C4-2B (cell line): ENCODE results near the gene PDE4B.

Experiments used
- H3K27ac ChIP-seq: fragments of 450-650 bp; 2 replicates; pipeline ENCODE4 v1.5.1; 2017
- ZFX ChIP-seq: fragments of 450-650 bp; IDR thresholded peaks from 2 replicates; pipeline ENCODE4 v1.6.1; 2017
- TF ChIP-seq, protein P1 (sequence below): fragments of 450-650 bp; conservative IDR thresholded peaks from 2 replicates; pipeline ENCODE4 v1.5.1; 2017; ENCODE audit warnings: mild to moderate bottlenecking

The PDE4B gene

DNA sequence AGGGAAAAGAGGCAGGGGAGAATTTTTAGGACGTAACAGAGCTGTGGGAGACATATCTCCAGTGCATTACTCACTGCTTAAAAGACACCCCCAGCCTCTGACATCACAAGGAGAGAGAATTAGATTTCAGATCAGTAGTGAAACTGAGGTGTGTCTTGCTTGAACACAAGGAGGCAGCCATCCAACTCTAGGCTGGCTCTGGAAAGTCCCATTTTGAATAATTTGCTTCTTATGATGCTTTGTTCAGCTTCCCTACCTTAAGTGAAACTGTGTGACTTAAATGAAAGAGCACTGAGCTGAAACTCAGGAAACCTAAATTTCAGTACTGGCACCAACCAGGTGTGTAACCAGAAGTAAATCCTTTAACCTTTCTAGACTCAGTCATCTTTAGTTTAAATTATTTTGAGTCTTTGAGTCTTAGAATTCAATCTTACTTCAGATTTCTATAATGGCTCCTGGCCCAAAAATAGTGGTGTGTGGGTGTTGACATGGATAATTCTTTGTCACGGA, 489.7 kb downstream of the PDE4B start:
- no peak overlapping the region for H3K27ac ChIP-seq
- TF ChIP-seq, protein P1, sequence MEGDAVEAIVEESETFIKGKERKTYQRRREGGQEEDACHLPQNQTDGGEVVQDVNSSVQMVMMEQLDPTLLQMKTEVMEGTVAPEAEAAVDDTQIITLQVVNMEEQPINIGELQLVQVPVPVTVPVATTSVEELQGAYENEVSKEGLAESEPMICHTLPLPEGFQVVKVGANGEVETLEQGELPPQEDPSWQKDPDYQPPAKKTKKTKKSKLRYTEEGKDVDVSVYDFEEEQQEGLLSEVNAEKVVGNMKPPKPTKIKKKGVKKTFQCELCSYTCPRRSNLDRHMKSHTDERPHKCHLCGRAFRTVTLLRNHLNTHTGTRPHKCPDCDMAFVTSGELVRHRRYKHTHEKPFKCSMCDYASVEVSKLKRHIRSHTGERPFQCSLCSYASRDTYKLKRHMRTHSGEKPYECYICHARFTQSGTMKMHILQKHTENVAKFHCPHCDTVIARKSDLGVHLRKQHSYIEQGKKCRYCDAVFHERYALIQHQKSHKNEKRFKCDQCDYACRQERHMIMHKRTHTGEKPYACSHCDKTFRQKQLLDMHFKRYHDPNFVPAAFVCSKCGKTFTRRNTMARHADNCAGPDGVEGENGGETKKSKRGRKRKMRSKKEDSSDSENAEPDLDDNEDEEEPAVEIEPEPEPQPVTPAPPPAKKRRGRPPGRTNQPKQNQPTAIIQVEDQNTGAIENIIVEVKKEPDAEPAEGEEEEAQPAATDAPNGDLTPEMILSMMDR = no peak
- TF ChIP-seq ZFX = no peak

DNA sequence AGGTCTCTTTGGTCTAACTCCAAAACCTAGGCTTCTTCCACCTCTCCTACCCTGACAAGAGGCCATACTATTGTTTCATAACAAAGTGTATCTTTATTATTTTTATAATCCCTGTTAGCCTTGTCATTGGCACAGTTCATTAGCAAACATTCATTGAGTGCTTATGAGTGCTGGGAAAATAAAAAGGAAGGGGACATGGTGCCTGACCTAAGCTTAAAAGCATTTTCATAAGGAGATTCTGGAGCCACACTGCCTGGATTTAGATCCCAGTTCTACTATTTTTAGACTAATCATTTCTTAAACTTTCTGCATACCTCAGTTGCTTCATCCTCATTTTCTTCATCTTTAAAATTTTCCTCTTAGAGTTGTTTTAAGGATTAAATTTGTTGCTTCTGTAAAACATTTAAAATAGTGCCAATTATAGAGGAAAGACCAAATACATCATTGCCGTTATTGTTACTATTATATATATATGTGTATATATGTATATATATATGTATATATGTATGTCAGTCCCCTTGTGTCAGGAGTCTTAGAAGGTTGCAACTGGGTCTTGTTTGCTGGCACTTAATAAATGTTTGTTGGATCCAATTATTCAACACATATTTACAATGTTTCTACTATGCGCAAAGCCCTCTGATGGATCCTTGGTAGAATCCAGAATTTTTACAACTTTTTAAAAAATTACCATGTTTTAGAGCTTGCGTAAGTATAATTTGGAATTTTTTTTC, 490.4 kb downstream of the PDE4B start:
- H3K27ac ChIP-seq = no peak overlapping the region

DNA sequence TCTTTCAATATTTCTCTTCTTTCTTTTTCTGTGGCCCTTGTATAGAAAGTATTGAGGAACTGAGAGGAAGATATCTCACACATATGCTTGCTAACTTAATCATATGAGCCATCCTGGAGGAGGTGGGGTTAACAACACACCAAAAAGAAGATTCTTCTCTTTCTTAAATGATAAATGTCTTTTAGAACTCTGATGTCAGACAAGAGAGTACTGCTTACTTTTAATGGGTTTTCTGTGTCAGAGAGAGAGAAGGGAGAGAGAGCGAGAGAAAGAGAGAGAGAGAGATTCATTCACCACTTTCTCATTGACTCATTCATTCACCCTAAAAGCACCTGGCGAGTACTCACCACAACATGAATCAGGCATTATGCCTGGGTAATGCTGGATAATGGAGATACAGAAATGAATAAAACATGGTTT, 490.9 kb downstream of the PDE4B start:
- TF ChIP-seq, protein P1 = no peak
- TF ChIP-seq ZFX = no peak
- no peak overlapping the region for H3K27ac ChIP-seq

More for the DNA sequence above, 490.4 kb downstream of the PDE4B start:
- no peak for TF ChIP-seq ZFX
- TF ChIP-seq, protein P1 = no peak

DNA sequence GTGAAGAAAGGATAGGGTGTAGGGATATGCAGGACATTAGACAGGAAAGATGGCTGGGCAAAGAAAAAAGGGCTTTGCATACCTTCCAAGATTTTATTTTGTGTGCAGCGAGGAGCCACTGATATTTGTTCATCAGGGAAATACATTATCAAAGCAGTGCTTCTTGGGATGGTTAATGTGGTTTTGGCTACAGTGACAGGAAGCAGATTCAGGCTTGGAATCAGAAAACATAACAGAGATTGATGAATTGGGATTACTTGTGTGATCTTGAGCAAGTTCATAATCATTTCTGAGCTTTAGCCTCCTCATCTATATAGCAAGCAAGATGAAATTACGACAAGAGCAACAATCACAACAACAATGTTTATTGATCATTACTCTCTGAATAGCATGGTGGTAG, 492.1 kb downstream of the PDE4B start:
- TF ChIP-seq, protein P1 = no peak
- no peak for TF ChIP-seq ZFX
- no peak overlapping the region for H3K27ac ChIP-seq

DNA sequence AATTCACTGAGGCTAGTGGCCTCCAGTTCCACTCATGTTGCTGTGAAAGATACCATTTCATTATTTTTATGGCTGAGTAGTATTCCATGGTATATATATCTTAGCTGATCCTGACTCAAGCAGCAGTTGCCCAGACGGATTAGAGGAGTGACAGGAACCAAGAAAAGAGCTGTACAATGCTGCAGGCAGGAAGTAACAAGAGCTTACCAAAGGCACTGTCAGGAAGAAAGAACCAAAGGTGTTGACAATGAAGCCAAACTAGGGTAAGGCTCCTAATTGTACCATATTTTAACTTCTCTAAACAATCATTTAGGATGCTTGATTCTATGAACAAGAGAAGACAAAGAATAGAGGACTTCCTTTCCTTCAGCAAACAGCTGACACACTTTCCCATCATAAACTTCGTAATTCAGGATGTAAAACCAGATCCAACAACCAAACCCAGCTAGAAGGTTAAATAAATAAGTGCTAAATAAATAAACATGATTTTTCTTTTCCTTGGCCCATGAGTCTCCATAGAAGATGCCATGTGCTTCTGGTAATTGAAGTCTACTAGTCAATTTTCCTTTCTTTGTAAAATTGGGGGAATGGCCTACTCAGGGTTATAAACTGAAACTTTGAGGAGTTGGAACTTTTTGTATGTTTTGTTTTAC, 493.0 kb downstream of the PDE4B start:
- TF ChIP-seq ZFX = no peak
- TF ChIP-seq, protein P1 = no peak
- no peak overlapping the region for H3K27ac ChIP-seq

DNA sequence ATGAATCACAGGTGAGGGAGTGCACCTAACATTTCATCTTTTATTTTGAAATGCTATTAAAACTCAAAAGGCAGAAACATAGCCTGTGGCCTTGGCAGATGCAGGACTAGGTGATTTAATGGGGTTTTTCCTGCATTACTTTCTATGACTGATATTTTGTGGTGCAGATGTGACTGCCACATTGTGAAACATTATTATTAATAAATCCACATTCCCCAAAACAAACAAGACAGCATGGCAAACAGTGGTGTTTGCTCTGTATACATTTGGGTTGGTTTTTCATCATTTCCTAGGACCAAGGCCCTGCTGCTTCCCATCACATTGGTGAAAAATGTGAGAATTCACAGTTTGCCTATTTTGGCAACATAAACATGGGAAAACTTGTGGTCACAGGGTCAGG, 493.6 kb downstream of the PDE4B start:
- TF ChIP-seq ZFX = no peak
- TF ChIP-seq, protein P1 = no peak
- H3K27ac ChIP-seq = no peak overlapping the region

DNA sequence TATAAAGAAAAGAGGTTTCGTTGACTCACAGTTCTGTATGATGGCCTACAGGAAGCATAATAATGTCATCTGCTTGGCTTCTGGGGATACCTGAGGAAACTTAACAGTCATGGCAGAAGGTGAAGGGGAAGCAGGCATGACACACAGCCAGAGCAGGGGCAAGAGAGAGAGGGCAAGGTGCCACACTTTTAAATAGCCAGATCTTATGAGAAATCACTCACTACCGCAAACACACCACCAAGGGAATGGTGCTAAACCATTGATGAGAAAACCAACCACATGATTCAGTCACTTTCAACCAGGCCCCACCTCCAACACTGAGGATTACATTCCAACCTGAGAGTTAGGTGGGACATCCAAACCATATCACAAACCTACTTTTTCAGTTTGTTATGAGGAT, 495.4 kb downstream of the PDE4B start:
- TF ChIP-seq ZFX = no peak
- TF ChIP-seq, protein P1 = no peak
- H3K27ac ChIP-seq = no peak overlapping the region
